ENCODE measurements around the gene POLE3. TPM values are rescaled to one million over a fixed set of nuclear protein-coding genes. Genes with fewer than 3 reads are reported as not detected.

Gene POLE3, protein sequence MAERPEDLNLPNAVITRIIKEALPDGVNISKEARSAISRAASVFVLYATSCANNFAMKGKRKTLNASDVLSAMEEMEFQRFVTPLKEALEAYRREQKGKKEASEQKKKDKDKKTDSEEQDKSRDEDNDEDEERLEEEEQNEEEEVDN
- 39.2 and 44.4 TPM in 2 replicates for total RNA-seq (2014; rRNA removed; shearing (Covaris generic))
- polyA plus RNA-seq (2016; fragmentation: Nextera tagmentation; extraction: Ambion mirVana), result 81.3 and 103 TPM in 2 replicates
- long read RNA-seq, transcript POLE3-201 (4 exons, 2,109 nt), result major isoform, 31 of 37 reads
- long read RNA-seq, partial matches to known transcripts, result 3 of 37 reads
- long read RNA-seq, other reads (novel, unspliced or antisense), result 2 of 37 reads

DNA sequence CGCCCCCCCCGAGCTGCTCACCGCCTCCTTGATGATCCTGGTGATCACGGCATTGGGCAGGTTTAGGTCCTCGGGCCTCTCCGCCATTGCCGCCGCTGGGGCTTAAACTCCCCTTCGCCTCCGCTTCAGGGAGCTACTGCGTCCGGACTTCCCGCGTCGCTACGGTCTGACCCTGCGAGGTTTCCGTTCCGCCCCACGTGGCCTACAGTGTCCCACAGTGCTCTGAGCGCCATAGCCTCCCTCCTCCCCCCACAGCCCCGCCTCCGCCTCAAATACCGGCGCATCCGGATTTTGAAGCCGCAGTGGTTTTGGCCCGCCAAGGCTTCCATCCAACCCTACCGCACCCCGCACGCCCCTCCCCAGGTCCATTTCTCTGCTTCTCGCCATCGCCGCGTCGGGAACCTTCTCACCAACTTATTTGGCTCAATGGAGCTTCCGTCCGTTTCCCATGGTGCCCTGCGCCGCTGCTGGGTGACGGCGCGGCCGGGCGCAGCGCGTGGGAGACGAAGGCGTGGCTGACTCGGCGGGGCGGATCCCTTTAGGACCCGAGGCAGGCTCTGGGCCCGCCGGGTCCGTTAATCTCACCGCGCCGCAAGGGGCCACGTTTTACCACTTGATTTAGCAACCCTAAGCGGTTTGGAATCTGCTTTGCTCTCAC is at the start of gene POLE3, which contains the start of gene C9orf43:
TSS of gene POLE3 (minus strand) at position 469 of the 658 bp plus-strand sequence. CDS start at position 87, 382 bp downstream.
TSS of gene C9orf43 (plus strand) at position 541 of the 658 bp plus-strand sequence. CDS start 2,747 bp downstream, outside the sequence.
- Histone ChIP-seq H3K4me2 (peak within 1 kb of the TSS; percentile 82), H3F3A (replicated peaks; ENCODE audit: low read depth) (peaks cover 24% of the 10 kb centered on the region), H3K4me1 (ENCODE audit: insufficient read depth) (peaks cover 9% of the 10 kb centered on the region; the same call in 1 of the 2 replicates), H3K36me3 (ENCODE audit: insufficient read depth) (peaks cover 15% of the 10 kb centered on the region), H3K27me3 (ENCODE audit: insufficient read depth) (no peaks in the 10 kb centered on the region), H3K9me2 (ENCODE audit: insufficient read depth) (no peaks in the 10 kb centered on the region), H2AFZ (peak within 1 kb of the TSS; percentile 74), H3K4me3 (peak within 1 kb of the TSS; percentile 70), H4K20me1 (replicated peaks; ENCODE audit: insufficient read depth) (peaks cover 6% of the 10 kb centered on the region), H3K79me2 (replicated peaks; ENCODE audit: insufficient read depth) (peaks cover 14% of the 10 kb centered on the region), H3K27ac (ENCODE audit: low read depth) (peak within 1 kb of the TSS; percentile 97)
- H3K27ac Mint-ChIP-seq, result peak within 1 kb of the TSS; percentile 100
- H3K9me3 Mint-ChIP-seq, result peaks cover 5% of the 10 kb centered on the region; the same call in 2 of the 3 replicates
- TF ChIP-seq, protein P1, sequence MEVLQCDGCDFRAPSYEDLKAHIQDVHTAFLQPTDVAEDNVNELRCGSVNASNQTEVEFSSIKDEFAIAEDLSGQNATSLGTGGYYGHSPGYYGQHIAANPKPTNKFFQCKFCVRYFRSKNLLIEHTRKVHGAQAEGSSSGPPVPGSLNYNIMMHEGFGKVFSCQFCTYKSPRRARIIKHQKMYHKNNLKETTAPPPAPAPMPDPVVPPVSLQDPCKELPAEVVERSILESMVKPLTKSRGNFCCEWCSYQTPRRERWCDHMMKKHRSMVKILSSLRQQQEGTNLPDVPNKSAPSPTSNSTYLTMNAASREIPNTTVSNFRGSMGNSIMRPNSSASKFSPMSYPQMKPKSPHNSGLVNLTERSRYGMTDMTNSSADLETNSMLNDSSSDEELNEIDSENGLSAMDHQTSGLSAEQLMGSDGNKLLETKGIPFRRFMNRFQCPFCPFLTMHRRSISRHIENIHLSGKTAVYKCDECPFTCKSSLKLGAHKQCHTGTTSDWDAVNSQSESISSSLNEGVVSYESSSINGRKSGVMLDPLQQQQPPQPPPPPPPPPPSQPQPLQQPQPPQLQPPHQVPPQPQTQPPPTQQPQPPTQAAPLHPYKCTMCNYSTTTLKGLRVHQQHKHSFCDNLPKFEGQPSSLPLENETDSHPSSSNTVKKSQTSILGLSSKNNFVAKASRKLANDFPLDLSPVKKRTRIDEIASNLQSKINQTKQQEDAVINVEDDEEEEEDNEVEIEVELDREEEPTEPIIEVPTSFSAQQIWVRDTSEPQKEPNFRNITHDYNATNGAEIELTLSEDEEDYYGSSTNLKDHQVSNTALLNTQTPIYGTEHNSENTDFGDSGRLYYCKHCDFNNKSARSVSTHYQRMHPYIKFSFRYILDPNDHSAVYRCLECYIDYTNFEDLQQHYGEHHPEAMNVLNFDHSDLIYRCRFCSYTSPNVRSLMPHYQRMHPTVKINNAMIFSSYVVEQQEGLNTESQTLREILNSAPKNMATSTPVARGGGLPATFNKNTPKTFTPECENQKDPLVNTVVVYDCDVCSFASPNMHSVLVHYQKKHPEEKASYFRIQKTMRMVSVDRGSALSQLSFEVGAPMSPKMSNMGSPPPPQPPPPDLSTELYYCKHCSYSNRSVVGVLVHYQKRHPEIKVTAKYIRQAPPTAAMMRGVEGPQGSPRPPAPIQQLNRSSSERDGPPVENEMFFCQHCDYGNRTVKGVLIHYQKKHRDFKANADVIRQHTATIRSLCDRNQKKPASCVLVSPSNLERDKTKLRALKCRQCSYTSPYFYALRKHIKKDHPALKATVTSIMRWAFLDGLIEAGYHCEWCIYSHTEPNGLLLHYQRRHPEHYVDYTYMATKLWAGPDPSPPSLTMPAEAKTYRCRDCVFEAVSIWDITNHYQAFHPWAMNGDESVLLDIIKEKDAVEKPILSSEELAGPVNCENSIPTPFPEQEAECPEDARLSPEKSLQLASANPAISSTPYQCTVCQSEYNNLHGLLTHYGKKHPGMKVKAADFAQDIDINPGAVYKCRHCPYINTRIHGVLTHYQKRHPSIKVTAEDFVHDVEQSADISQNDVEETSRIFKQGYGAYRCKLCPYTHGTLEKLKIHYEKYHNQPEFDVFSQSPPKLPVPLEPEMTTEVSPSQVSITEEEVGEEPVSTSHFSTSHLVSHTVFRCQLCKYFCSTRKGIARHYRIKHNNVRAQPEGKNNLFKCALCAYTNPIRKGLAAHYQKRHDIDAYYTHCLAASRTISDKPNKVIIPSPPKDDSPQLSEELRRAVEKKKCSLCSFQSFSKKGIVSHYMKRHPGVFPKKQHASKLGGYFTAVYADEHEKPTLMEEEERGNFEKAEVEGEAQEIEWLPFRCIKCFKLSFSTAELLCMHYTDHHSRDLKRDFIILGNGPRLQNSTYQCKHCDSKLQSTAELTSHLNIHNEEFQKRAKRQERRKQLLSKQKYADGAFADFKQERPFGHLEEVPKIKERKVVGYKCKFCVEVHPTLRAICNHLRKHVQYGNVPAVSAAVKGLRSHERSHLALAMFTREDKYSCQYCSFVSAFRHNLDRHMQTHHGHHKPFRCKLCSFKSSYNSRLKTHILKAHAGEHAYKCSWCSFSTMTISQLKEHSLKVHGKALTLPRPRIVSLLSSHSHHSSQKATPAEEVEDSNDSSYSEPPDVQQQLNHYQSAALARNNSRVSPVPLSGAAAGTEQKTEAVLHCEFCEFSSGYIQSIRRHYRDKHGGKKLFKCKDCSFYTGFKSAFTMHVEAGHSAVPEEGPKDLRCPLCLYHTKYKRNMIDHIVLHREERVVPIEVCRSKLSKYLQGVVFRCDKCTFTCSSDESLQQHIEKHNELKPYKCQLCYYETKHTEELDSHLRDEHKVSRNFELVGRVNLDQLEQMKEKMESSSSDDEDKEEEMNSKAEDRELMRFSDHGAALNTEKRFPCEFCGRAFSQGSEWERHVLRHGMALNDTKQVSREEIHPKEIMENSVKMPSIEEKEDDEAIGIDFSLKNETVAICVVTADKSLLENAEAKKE (CRISPR knock-in tag; IDR thresholded peaks at IDR 0.05), result no peak
- TF ChIP-seq CREB1 (CRISPR knock-in tag; IDR thresholded peaks at IDR 0.05; ENCODE audit: low read depth) (peak; percentile 84), POLR2AphosphoS5 (IDR thresholded peaks at IDR 0.05; ENCODE audit: low read depth) (peak; percentile 68; the same call in 1 of the 2 replicates)
- TF ChIP-seq, protein P2, sequence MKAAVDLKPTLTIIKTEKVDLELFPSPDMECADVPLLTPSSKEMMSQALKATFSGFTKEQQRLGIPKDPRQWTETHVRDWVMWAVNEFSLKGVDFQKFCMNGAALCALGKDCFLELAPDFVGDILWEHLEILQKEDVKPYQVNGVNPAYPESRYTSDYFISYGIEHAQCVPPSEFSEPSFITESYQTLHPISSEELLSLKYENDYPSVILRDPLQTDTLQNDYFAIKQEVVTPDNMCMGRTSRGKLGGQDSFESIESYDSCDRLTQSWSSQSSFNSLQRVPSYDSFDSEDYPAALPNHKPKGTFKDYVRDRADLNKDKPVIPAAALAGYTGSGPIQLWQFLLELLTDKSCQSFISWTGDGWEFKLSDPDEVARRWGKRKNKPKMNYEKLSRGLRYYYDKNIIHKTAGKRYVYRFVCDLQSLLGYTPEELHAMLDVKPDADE (IDR thresholded peaks at IDR 0.05), result peak; percentile 72
- peaks cover 22% of the 10 kb centered on the region for H3K4me1 Mint-ChIP-seq
- ATAC-seq (peak; percentile 90), DNase-seq (ENCODE audit: low spot score) (peak; percentile 98)
- peaks cover 39% of the 10 kb centered on the region for H3K36me3 Mint-ChIP-seq (ENCODE audit: low read depth)
- peak within 1 kb of the TSS; percentile 99 for H3K4me3 Mint-ChIP-seq
- peaks cover 14% of the 10 kb centered on the region for H3K27me3 Mint-ChIP-seq (ENCODE audit: insufficient read depth, low read depth, poor library complexity)
